ENCODE results near the gene LRMDA.

- TF ChIP-seq CTCF (IDR thresholded peaks at IDR 0.05; ENCODE audit: low read depth, low read length) (no peak), EZH2phosphoT487 (IDR thresholded peaks at IDR 0.05; ENCODE audit: low read depth) (no peak)
Measured at GRCh38 chr10:76282061-76283025, 850.9 kb downstream of the LRMDA start.

Data from OCI-LY3 (cell line).